GM12878 (cell line): ENCODE results near the gene VMP1. TPM values are rescaled to one million over a fixed set of nuclear protein-coding genes. Genes with fewer than 3 reads are reported as not detected.

Source experiments
- ASH2L ChIP-seq: fragments of 300-600, 200-600 bp; sonication (generic); IDR thresholded peaks from 2 replicates; pipeline ENCODE4 v1.6.1; 2017; ENCODE audit warnings: low read depth, mild to moderate bottlenecking, borderline replicate concordance
- BCL3 ChIP-seq: IDR thresholded peaks from 2 replicates; pipeline ENCODE4 v1.6.1; 2011; ENCODE audit warnings: borderline replicate concordance, low read depth, mild to moderate bottlenecking, moderate library complexity, low read length; ENCODE audit not compliant: insufficient read depth, poor library complexity, severe bottlenecking
- BHLHE40 ChIP-seq, 2 experiments: fragments of 450-650 bp in 1 of 2; IDR thresholded peaks; 2 replicates each; pipeline ENCODE4 v1.6.1; 2011 to 2017; ENCODE audit warnings: low read depth in 2 of 2, borderline replicate concordance in 1 of 2, improper control_type of control experiment in 1 of 2, low read length in 1 of 2, mild to moderate bottlenecking in 1 of 2
- BMI1 ChIP-seq: fragments of 450-650 bp; IDR thresholded peaks from 2 replicates; pipeline ENCODE4 v1.6.1; 2016; ENCODE audit warnings: mild to moderate bottlenecking, moderate library complexity, borderline replicate concordance
- BRCA1 ChIP-seq: IDR thresholded peaks from 2 replicates; pipeline ENCODE4 v1.6.1; 2011; ENCODE audit warnings: low read depth, low read length, improper control_type of control experiment
- CEBPB ChIP-seq, 2 experiments: fragments of 150-350 bp in 1 of 2; IDR thresholded peaks; 2 replicates each; pipeline ENCODE4 v1.6.1; 2012 to 2014; ENCODE audit warnings: low read depth in 2 of 2, low read length in 2 of 2, borderline replicate concordance in 1 of 2, inconsistent platforms in 1 of 2
- CHD4 ChIP-seq: fragments of 200-600 bp; sonication (generic); IDR thresholded peaks from 2 replicates; pipeline ENCODE4 v1.6.1; 2016; ENCODE audit warnings: mild to moderate bottlenecking
- EED ChIP-seq: sonication (generic); IDR thresholded peaks from 2 replicates; pipeline ENCODE4 v1.6.1; 2016; ENCODE audit warnings: antibody characterized with exemption, low read depth
- FOXM1 ChIP-seq: IDR thresholded peaks from 2 replicates; pipeline ENCODE4 v1.6.1; 2012; ENCODE audit warnings: low read depth, mild to moderate bottlenecking, inconsistent platforms, low read length, moderate library complexity
- HDAC6 ChIP-seq: fragments of 200-600 bp; sonication (generic); IDR thresholded peaks from one replicate; pipeline ENCODE4 v1.8.0; 2017; ENCODE audit warnings: antibody characterized with exemption; ENCODE audit not compliant: unreplicated experiment
- MEF2A ChIP-seq: IDR thresholded peaks from 2 replicates; pipeline ENCODE4 v1.6.1; 2011; ENCODE audit warnings: low read depth, mild to moderate bottlenecking, low read length, moderate library complexity; ENCODE audit not compliant: insufficient read depth
- MXI1 ChIP-seq: fragments of 150-350 bp; IDR thresholded peaks from 2 replicates; pipeline ENCODE4 v1.6.1; 2011; ENCODE audit warnings: low read depth, mild to moderate bottlenecking, inconsistent platforms, low read length, improper control_type of control experiment
- NBN ChIP-seq: fragments of 450-650 bp; IDR thresholded peaks from 2 replicates; pipeline ENCODE4 v1.6.1; 2016
- NR2C1 ChIP-seq: fragments of 450-650 bp; IDR thresholded peaks from 2 replicates; pipeline ENCODE4 v1.6.1; 2017; ENCODE audit warnings: antibody characterized with exemption, mild to moderate bottlenecking, moderate library complexity
- NR2F1 ChIP-seq: fragments of 450-650 bp; conservative IDR thresholded peaks from 2 replicates; pipeline ENCODE4 v1.6.1; 2017; ENCODE audit warnings: mild to moderate bottlenecking
- POLR2A ChIP-seq: IDR thresholded peaks from 2 replicates; pipeline ENCODE4 v1.6.1; 2011; ENCODE audit warnings: low read depth, mild to moderate bottlenecking, low read length
- RELA ChIP-seq: fragments of 450-650 bp; IDR thresholded peaks from 2 replicates; pipeline ENCODE4 v1.8.0; 2014; ENCODE audit warnings: borderline replicate concordance; ENCODE audit not compliant: partially characterized antibody
- RFX5 ChIP-seq: IDR thresholded peaks from 2 replicates; pipeline ENCODE4 v1.6.1; 2011; ENCODE audit warnings: low read depth, low read length, improper control_type of control experiment
- RUNX3 ChIP-seq: IDR thresholded peaks from 2 replicates; pipeline ENCODE4 v1.6.1; 2012; ENCODE audit warnings: low read length, inconsistent platforms
- SIN3A ChIP-seq: IDR thresholded peaks from 2 replicates; pipeline ENCODE4 v1.6.1; 2012; ENCODE audit warnings: low read depth, low read length, improper control_type of control experiment
- SRF ChIP-seq, 2 experiments: IDR thresholded peaks; 2 replicates each; pipeline ENCODE4 v1.6.1; 2011; ENCODE audit warnings: low read depth in 2 of 2, low read length in 2 of 2, mild to moderate bottlenecking in 1 of 2, moderate library complexity in 1 of 2
- SUPT20H ChIP-seq: IDR thresholded peaks from 2 replicates; pipeline ENCODE4 v1.6.1; 2011; ENCODE audit warnings: low read depth, mild to moderate bottlenecking, low read length, moderate library complexity, borderline replicate concordance; ENCODE audit not compliant: control insufficient read depth
- SUZ12 ChIP-seq: fragments of 200-600 bp; sonication (generic); IDR thresholded peaks from one replicate; pipeline ENCODE4 v1.6.1; 2018; ENCODE audit warnings: antibody characterized with exemption, mild to moderate bottlenecking; ENCODE audit not compliant: unreplicated experiment
- TAF1 ChIP-seq: IDR thresholded peaks from 2 replicates; pipeline ENCODE4 v1.6.1; 2011; ENCODE audit warnings: mild to moderate bottlenecking, low read depth, low read length, borderline replicate concordance
- TARDBP ChIP-seq: IDR thresholded peaks from 2 replicates; pipeline ENCODE4 v1.6.1; 2016; ENCODE audit warnings: borderline replicate concordance
- TCF7 ChIP-seq: IDR thresholded peaks from 2 replicates; pipeline ENCODE4 v1.6.1; 2014; ENCODE audit warnings: antibody characterized with exemption, borderline replicate concordance
- YY1 ChIP-seq: IDR thresholded peaks from 2 replicates; pipeline ENCODE4 v1.6.1; 2011; ENCODE audit warnings: low read depth, mild to moderate bottlenecking, low read length
- polyA plus RNA-seq, 11 experiments: library from polyadenylated mRNA; depleted of rRNA in 4 of 11; unstranded in 6 of 11; stranded (reverse) in 5 of 11; fragments of >200 nt; fragmentation: Nextera tagmentation in 4 of 11; fragmentation: Illumina TruSeq in 1 of 11; extraction: Ambion mirVana in 4 of 11; extraction: Trizol in 1 of 11; gene quantifications; 1 replicate in 1 of 11; 2 replicates in 10 of 11; pipeline versions ENCODE4 v1.2.1 to v1.2.3, GENCODE V29; 2011 to 2016; ENCODE audit warnings: inconsistent platforms in 2 of 11, missing spikeins in 2 of 11, low read depth in 1 of 11
- total RNA-seq, 4 experiments: library from RNA; depleted of rRNA in 3 of 4; stranded (reverse); fragments of >200 nt in 3 of 4; fragmentation: Illumina TruSeq in 1 of 4; extraction: Trizol in 1 of 4; gene quantifications; 2 replicates each; pipeline versions ENCODE4 v1.2.1 to v1.2.3, GENCODE V29; 2013 to 2021
- TF ChIP-seq, protein P1 (sequence below): fragments of 450-650 bp; conservative IDR thresholded peaks from 2 replicates; pipeline ENCODE4 v1.6.1; 2017; ENCODE audit warnings: mild to moderate bottlenecking, moderate library complexity
- TF ChIP-seq, protein P2 (sequence below): IDR thresholded peaks from 2 replicates; pipeline ENCODE4 v1.6.1; 2012; ENCODE audit warnings: low read depth, low read length, improper control_type of control experiment

VMP1 gene
- total and polyA plus RNA-seq, 10 of the 15 experiments (the other 5 are each of a cell fraction or from before 2014, with no cell fraction given) = 88.4 to 199 (median 132) TPM

- TF ChIP-seq, protein P1, sequence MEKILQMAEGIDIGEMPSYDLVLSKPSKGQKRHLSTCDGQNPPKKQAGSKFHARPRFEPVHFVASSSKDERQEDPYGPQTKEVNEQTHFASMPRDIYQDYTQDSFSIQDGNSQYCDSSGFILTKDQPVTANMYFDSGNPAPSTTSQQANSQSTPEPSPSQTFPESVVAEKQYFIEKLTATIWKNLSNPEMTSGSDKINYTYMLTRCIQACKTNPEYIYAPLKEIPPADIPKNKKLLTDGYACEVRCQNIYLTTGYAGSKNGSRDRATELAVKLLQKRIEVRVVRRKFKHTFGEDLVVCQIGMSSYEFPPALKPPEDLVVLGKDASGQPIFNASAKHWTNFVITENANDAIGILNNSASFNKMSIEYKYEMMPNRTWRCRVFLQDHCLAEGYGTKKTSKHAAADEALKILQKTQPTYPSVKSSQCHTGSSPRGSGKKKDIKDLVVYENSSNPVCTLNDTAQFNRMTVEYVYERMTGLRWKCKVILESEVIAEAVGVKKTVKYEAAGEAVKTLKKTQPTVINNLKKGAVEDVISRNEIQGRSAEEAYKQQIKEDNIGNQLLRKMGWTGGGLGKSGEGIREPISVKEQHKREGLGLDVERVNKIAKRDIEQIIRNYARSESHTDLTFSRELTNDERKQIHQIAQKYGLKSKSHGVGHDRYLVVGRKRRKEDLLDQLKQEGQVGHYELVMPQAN = peak; percentile 86
- TF ChIP-seq TCF7 (no peak), BMI1 (no peak), SIN3A (peak; percentile 94), YY1 (0 out of 2 replicates have a peak, but pooled peaks have one; percentile 7), SUZ12 (no peak), BHLHE40 (IDR thresholded peaks at IDR 0.05; ENCODE audit: borderline replicate concordance in 1 of 2, low read depth in 2 of 2, low read length in 1 of 2) (peak; percentile 97 to 98), RFX5 (no peak), SUPT20H (no peak), CHD4 (no peak), MEF2A (0 out of 2 replicates have a peak, but pooled peaks have one; percentile 63), RUNX3 (peak; percentile 48), BRCA1 (peak; percentile 78), TAF1 (peak; percentile 95), CEBPB (IDR thresholded peaks at IDR 0.05; ENCODE audit: borderline replicate concordance in 1 of 2, low read depth in 2 of 2, low read length in 2 of 2) (no peak), NBN (peak; percentile 83; the same call in 1 of the 2 replicates), BCL3 (peak; percentile 47), FOXM1 (no peak), NR2C1 (peak; percentile 97), MXI1 (peak; percentile 99), ASH2L (0 out of 2 replicates have a peak, but pooled peaks have one; percentile 43), NR2F1 (no peak), POLR2A (peak; percentile 91), SRF (IDR thresholded peaks at IDR 0.05; ENCODE audit: low read depth in 2 of 2, low read length in 2 of 2) (peak in 1 of 2 experiments; percentile 59; a peak in 1 of 4 replicates), TARDBP (peak; percentile 34; the same call in 1 of the 2 replicates), EED (peak; percentile 91), RELA (peak; percentile 21), HDAC6 (no peak)
- TF ChIP-seq, protein P2, sequence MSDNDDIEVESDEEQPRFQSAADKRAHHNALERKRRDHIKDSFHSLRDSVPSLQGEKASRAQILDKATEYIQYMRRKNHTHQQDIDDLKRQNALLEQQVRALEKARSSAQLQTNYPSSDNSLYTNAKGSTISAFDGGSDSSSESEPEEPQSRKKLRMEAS = peak; percentile 94
Observed at GRCh38 chr17:59707149-59707970, at the start of gene VMP1, which contains the start of gene PTRH2 (continued).
